Body of pancreas (tissue), 4 donors: Measurements from ENCODE around the gene DEPDC7.

Source experiments
- POLR2A ChIP-seq, 3 donors: fragments of 450-650 bp; IDR thresholded peaks; one replicate each; pipeline ENCODE4 v1.6.1; 2016; ENCODE audit warnings: antibody characterized with exemption in 3 of 3, mild to moderate bottlenecking in 2 of 3
- TF ChIP-seq, protein P1 (sequence below), 7 experiments: fragments of 450-650 bp in 4 of 7; fragments of 200-600 bp in 3 of 7; sonication (generic) in 3 of 7; IDR thresholded peaks; one replicate each; pipeline ENCODE4 v1.5.1; 2016 to 2019; ENCODE audit warnings: antibody characterized with exemption in 7 of 7

DNA sequence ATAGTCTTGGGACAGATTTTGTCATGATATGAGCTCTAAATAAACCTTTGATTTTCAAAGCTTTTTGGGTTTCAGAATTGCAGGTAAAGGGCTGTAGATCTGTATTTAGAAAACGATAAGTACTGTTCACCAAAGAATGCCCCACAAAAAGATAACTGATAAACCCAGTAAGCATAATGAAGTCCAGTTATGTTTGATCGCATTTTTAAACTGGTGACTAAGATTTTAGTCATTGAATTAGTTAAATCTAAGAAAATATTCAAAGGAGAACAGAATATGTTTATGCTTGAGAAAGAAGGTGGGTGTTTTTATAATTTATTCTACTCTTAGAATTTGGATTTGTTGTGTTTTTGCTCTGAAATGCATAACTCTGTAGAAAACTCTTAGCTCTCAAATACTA lies 11.6 kb downstream of the DEPDC7 start:
- TF ChIP-seq, protein P1, sequence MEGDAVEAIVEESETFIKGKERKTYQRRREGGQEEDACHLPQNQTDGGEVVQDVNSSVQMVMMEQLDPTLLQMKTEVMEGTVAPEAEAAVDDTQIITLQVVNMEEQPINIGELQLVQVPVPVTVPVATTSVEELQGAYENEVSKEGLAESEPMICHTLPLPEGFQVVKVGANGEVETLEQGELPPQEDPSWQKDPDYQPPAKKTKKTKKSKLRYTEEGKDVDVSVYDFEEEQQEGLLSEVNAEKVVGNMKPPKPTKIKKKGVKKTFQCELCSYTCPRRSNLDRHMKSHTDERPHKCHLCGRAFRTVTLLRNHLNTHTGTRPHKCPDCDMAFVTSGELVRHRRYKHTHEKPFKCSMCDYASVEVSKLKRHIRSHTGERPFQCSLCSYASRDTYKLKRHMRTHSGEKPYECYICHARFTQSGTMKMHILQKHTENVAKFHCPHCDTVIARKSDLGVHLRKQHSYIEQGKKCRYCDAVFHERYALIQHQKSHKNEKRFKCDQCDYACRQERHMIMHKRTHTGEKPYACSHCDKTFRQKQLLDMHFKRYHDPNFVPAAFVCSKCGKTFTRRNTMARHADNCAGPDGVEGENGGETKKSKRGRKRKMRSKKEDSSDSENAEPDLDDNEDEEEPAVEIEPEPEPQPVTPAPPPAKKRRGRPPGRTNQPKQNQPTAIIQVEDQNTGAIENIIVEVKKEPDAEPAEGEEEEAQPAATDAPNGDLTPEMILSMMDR (IDR thresholded peaks at IDR 0.05), result no peak
- no peak for TF ChIP-seq POLR2A (IDR thresholded peaks at IDR 0.05)
